ENCODE results near the gene CRYGB. TPM values are rescaled to one million over a fixed set of nuclear protein-coding genes. Genes with fewer than 3 reads are reported as not detected.

CRYGB gene
- polyA plus RNA-seq (not detected in 2 replicates), polyA minus RNA-seq (not detected in 2 replicates)

DNA sequence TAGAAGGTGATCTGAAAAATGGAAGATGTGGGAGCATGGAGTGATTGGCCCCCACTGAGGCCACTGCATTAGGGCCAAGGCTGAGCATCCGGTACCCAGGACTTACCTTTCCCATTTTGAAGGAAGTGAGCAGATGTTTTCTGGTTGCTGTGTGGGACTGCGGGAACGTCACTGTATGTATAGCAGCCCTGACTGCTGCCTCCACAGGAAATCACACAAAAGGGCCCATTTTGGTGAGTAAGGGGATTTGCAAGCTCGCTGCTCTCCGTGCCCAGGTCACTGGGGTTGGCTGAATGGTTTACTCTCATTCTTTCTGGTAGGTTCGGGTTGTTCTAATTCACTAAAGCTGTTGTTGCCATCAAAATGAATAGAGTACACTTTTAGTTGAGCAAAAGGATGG is at the start of gene CRYGB:
Gene CRYGB, minus strand, starts transcription at position 153 of the 400 bp plus-strand sequence. Its CDS starts 38 bp downstream, at position 115.
- H4K20me1 ChIP-seq (ENCODE audit: insufficient read depth): no peaks in the 10 kb centered on the region
- H3K9ac ChIP-seq (ENCODE audit: low read length): no peak within 1 kb of the TSS
- no peak within 1 kb of the TSS for H3K27ac ChIP-seq (ENCODE audit: low read length)
- H3K36me3 ChIP-seq (ENCODE audit: insufficient read depth, low read length): no peaks in the 10 kb centered on the region
- H3K9me2 ChIP-seq (ENCODE audit: insufficient read depth, low read length): no peaks in the 10 kb centered on the region
- no peaks in the 10 kb centered on the region for H3K9me3 ChIP-seq (ENCODE audit: low read length)
- TF ChIP-seq POLR2AphosphoS5 (IDR thresholded peaks at IDR 0.05) (no peak), CTCF (IDR thresholded peaks at IDR 0.05; ENCODE audit: poor library complexity, severe bottlenecking) (no peak), RAD21 (conservative IDR thresholded peaks at IDR 0.05) (no peak), REST (IDR thresholded peaks at IDR 0.05; ENCODE audit: borderline replicate concordance) (no peak), MXI1 (conservative IDR thresholded peaks at IDR 0.05; ENCODE audit: poor library complexity, severe bottlenecking) (no peak), SMC3 (conservative IDR thresholded peaks at IDR 0.05; ENCODE audit: poor library complexity) (no peak), EP300 (conservative IDR thresholded peaks at IDR 0.05; ENCODE audit: poor library complexity, severe bottlenecking) (no peak), EZH2 (IDR thresholded peaks at IDR 0.05; ENCODE audit: borderline replicate concordance, insufficient read depth, low read length, poor library complexity, severe bottlenecking) (no peak), TAF1 (IDR thresholded peaks at IDR 0.05; ENCODE audit: low read depth) (no peak)
- no peak within 1 kb of the TSS for H3K4me3 ChIP-seq (ENCODE audit: low read length)
- H3F3A ChIP-seq (ENCODE audit: insufficient read depth, low read length, poor library complexity, severe bottlenecking): no peaks in the 10 kb centered on the region
- H2AFZ ChIP-seq (ENCODE audit: low read depth, low read length): no peak within 1 kb of the TSS
- no peaks in the 10 kb centered on the region for H3K27me3 ChIP-seq (ENCODE audit: insufficient read depth, low read depth, low read length)
- no peak within 1 kb of the TSS for H3K4me2 ChIP-seq (ENCODE audit: low read length)
- no peaks in the 10 kb centered on the region for H3K79me2 ChIP-seq (replicated peaks; ENCODE audit: insufficient read depth, low read length)

- no peaks in the 10 kb centered on the region for H3K27me3 ChIP-seq (ENCODE audit: insufficient read depth, low read depth, low read length)
- H3K9ac ChIP-seq (ENCODE audit: low read length): no peak overlapping the region
- H3K4me3 ChIP-seq (ENCODE audit: low read length): no peak overlapping the region
- no peaks in the 10 kb centered on the region for H3K36me3 ChIP-seq (ENCODE audit: insufficient read depth, low read length)
- H3K4me2 ChIP-seq (ENCODE audit: low read length): no peak overlapping the region
- H4K20me1 ChIP-seq (ENCODE audit: insufficient read depth): no peaks in the 10 kb centered on the region
- no peak overlapping the region for H3K27ac ChIP-seq (ENCODE audit: low read length)
- no peaks in the 10 kb centered on the region for H3K9me3 ChIP-seq (ENCODE audit: low read length)
- H3F3A ChIP-seq (ENCODE audit: insufficient read depth, low read length, poor library complexity, severe bottlenecking): no peaks in the 10 kb centered on the region
- H3K9me2 ChIP-seq (ENCODE audit: insufficient read depth, low read length): no peaks in the 10 kb centered on the region
- no peaks in the 10 kb centered on the region for H3K79me2 ChIP-seq (replicated peaks; ENCODE audit: insufficient read depth, low read length)
- H2AFZ ChIP-seq (ENCODE audit: low read depth, low read length): no peak overlapping the region
- TF ChIP-seq MXI1 (conservative IDR thresholded peaks at IDR 0.05; ENCODE audit: poor library complexity, severe bottlenecking) (no peak), REST (IDR thresholded peaks at IDR 0.05; ENCODE audit: borderline replicate concordance) (no peak)
Observed at GRCh38 chr2:208195531-208195930, 49.6 kb upstream of the CRYGB start.

All from neural cell (in vitro differentiated cells).